HS-5 (cell line): ENCODE measurements around the gene ALDH16A1.

Experiments used
- DNase-seq: peaks from one replicate; pipeline ENCODE4 v3.0.0-alpha.2; 2012; ENCODE audit warnings: low read depth

ALDH16A1 gene

DNA sequence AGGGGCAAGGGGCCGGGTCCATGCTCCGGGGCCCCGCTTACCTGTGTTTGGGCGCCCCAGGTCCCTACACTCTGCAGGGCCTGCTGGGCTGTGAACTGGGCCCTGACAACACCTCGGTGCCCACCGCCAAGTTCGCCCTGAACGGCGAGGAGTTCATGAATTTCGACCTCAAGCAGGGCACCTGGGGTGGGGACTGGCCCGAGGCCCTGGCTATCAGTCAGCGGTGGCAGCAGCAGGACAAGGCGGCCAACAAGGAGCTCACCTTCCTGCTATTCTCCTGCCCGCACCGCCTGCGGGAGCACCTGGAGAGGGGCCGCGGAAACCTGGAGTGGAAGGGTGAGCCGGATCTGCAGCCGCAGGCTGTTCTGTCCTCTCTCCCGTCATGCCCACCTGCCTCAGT, 61.1 kb downstream of the ALDH16A1 start:
- DNase-seq, result no peak

DNA sequence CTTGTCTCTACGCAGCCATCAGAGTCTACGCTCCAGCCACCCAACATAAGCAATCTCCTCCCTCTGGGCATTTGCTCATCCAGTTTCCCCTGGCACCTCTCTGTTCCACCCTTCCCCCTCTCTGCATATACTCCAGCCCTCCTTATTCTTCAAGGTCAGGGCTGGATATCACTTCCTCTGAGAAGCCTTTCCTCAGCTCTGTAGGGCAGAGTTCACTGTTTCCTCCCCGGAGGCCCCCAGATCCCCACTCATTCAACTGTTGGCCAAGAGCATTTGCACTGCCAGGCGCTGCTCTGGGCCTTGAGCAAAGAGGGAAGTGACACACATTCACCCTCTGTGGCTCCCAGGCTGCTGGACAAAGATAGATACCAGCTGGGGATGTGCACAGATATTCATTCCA, 62.7 kb downstream of the ALDH16A1 start:
- DNase-seq, result no peak

DNA sequence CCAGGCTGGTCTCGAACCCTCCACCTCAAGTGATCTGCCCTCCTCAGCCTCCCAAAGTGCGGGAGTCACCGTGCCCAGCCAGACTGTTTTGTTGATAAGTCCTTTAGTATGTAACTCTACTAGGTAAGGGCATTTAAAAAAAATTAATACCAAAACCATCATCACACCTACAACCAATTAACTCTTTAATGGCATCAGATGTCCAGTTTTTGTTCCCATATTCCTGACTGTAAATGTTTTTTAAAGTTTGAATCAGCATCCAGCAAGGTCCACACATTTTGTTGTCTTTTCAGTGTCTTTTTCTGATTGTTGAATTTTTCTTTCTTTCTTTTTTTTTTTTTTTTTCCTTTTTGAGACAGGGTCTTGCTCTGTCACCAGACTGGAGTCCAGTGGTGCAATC, 65.0 kb downstream of the ALDH16A1 start:
- no peak for DNase-seq
